ENCODE measurements around the gene TMC7.

DNA sequence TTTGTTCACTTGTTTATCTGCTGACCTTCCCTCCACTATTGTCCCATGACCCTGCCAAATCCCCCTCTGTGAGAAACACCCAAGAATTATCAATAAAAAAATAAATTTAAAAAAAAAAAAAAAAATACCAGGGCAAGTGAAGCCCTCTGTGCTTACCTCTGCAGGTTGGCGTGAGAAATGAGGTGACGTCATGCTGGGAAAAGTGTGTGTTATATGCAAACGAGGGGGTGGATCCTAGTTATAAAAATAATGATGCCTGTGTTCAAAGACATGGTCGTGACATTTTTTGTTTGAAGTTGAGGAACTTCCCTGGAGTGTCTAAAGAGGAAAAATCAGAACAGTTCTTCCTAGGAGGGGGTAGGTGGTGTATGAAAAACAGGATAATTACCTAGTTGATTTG is 20.2 kb downstream of the TMC7 start:
- TF ChIP-seq, protein P1, sequence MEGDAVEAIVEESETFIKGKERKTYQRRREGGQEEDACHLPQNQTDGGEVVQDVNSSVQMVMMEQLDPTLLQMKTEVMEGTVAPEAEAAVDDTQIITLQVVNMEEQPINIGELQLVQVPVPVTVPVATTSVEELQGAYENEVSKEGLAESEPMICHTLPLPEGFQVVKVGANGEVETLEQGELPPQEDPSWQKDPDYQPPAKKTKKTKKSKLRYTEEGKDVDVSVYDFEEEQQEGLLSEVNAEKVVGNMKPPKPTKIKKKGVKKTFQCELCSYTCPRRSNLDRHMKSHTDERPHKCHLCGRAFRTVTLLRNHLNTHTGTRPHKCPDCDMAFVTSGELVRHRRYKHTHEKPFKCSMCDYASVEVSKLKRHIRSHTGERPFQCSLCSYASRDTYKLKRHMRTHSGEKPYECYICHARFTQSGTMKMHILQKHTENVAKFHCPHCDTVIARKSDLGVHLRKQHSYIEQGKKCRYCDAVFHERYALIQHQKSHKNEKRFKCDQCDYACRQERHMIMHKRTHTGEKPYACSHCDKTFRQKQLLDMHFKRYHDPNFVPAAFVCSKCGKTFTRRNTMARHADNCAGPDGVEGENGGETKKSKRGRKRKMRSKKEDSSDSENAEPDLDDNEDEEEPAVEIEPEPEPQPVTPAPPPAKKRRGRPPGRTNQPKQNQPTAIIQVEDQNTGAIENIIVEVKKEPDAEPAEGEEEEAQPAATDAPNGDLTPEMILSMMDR (IDR thresholded peaks at IDR 0.05) = no peak
- no peak for TF ChIP-seq POLR2A (IDR thresholded peaks at IDR 0.05)

All from testis (tissue), 2 donors.